GM18507 (cell line): ENCODE data around the gene ARPC1B.
"Not testable (repeated sequence)": the region's sequence is repeated elsewhere in the genome, so short reads cannot be mapped to it uniquely, and the experiment has no call there.

ENCODE experiments used
- DNase-seq: peaks from one replicate; pipeline ENCODE4 v3.0.0; 2011; ENCODE audit warnings: low read depth; ENCODE audit not compliant: insufficient read length; ENCODE audit errors: extremely low spot score
- FAIRE-seq: peaks from 2 replicates; lab custom pipeline; 2011; peaks lifted over from hg19 to GRCh38; lab: Jason Lieb, UNC

The ARPC1B gene

DNA sequence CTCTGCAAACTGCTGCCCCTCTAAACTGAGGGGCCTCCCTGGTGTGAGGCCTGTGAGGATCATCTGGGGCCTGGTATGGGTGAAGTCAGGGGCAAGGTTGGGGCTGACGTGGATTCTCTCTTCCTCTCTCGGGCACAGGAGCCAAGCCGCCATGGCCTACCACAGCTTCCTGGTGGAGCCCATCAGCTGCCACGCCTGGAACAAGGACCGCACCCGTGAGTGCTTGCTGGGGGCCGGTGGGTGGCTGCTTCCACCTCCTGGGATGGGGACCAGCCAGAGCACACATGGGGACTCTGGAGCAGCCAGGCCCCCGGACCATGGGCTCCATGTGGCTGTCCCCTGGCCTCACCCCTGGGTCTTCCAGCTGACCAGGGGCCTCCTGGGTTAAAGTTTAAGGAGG, 11.0 kb downstream of the ARPC1B start:
- DNase-seq (no peak), FAIRE-seq (no peak)

DNA sequence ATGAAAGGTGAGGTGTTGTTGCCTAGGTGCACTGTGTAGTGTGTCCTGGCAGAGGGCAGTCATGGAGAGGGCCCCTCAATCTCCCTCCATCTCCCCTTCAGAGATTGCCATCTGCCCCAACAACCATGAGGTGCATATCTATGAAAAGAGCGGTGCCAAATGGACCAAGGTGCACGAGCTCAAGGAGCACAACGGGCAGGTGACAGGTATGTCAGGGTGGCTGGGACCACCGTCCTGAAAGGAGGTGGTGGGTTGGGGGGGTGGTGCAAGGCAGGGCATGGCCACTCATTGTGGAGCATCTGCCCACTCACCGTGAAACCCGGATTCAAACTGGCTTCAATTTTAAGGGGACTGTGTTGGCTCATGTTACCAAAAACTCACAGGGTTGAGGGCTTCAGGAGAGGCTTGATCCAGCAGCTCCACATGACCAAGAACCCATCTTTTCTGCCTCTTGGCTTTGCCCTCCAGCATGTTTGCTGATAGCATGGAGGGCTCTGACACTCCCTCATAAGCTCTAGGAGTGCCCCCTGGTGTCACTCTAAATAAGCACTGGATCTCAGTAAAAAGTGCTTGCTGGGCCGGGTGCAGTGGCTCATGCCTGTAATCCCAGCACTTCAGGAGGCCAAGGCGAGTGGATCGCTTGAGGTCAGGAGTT, 12.2 kb downstream of the ARPC1B start:
- FAIRE-seq (peak; percentile 55), DNase-seq (no peak)

DNA sequence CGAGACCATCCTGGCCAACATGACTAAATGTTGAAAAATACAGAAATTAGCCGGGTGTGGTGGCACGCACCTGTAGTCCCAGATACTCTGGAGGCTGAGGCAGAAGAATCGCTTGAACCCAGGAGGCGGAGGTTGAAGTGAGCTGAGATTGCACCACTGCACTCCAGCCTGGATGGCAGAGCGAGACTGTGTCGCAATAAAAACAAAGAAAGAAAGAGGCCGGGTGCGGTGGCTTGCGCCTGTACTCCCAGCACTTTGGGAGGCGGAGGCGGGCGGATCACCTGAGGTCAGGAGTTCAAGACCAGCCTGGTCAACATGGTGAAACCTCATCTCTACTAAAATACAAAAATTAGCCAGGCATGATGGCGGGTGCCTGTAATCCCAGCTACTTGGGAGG, 12.7 kb downstream of the ARPC1B start:
- FAIRE-seq, result not testable (repeated sequence)

DNA sequence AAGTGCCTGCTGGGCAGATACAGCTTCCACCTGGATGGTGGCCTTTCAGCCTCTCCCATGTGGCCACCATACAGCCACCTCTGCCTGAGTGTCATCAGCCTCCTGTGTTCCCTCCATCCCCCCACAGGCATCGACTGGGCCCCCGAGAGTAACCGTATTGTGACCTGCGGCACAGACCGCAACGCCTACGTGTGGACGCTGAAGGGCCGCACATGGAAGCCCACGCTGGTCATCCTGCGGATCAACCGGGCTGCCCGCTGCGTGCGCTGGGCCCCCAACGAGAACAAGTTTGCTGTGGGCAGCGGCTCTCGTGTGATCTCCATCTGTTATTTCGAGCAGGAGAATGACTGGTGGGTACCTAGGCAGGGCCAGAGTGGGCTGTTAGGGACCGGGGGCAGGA, 13.4 kb downstream of the ARPC1B start:
- no peak for DNase-seq
- FAIRE-seq, result no peak

More for the DNA sequence above, 12.7 kb downstream of the ARPC1B start:
- not testable (repeated sequence) for DNase-seq

DNA sequence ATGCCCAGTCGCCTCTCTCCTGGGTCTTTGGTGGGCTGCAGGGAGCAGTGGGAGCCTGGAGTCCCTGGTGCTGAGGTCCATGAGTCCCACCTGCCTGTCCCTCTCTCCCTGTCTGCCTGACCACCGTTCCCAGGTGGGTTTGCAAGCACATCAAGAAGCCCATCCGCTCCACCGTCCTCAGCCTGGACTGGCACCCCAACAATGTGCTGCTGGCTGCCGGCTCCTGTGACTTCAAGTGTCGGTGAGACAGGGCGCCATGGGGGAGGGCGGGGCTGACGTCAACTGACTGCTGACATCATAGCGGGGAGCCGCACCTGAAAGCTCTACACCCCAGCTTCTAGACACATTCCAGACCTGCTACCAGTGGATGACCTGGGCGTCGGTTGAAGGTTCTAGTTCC, 15.2 kb downstream of the ARPC1B start:
- no peak for DNase-seq
- no peak for FAIRE-seq

DNA sequence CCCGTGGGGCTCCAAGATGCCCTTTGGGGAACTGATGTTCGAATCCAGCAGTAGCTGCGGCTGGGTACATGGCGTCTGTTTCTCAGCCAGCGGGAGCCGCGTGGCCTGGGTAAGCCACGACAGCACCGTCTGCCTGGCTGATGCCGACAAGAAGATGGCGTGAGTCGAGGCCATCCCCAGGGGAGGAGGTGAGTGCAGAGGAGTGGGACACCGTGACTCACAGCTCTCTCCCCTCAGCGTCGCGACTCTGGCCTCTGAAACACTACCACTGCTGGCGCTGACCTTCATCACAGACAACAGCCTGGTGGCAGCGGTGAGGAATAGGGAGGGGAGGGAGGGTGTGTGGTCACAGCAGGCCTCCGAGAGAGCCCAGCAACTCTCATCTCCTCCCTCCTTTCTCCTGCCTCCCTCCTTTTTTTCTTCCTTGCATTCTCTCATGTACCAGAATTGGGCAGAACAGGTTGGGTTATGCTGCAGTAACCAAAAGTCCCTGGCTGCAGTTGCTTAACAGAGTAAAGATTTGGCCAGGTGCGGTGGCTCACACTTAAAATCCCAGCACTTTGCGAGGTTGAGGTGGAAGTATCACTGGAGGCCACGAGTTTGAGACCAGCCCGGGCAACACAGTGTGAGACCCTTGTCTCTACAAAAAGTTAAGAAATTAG, 16.5 kb downstream of the ARPC1B start:
- FAIRE-seq (no peak), DNase-seq (no peak)

DNA sequence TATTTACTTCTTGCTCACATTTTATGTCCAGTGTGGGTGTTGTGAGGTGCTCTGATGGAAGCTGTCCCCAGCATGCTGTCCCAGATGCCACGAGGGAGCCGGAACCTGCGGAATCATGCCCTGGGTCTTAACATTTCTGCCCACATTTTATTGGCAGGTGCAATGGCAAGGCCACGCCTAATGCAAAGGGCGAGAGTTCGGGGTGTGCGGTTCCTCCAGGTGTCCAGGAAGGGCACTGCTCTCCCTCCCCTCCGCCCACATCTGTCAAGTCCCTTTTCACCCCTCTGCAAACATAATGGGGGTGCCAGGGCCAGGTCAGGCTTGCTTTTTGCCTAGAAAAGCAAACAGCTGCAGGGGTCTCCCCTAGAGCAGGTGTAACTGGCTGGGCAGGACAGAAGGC, 17.5 kb downstream of the ARPC1B start:
- FAIRE-seq, result no peak
- no peak for DNase-seq

DNA sequence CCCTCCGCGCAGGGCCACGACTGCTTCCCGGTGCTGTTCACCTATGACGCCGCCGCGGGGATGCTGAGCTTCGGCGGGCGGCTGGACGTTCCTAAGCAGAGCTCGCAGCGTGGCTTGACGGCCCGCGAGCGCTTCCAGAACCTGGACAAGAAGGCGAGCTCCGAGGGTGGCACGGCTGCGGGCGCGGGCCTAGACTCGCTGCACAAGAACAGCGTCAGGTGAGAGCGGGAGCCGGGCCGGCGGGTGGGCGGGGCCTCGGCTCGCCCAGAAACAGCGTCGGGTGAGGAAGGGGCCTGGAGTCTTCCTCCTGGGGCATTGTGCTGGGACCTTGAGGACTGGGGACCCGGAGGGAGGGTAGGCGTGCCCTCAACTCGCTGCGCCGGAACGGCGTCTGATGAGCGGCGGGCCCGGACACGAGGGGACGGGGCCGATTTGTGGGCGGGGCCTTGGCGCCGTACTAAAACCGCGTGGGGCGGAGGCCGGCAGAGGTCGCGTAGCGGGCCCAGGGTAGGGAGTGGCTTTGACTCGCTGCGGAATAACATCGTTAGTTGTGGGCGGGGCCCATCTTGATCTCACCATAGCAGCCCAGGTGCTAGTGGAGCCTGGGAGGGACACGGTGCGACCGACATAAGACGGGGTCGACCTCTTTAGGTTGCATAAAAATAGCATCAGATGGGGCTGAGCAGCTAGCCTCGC, 18.3 kb downstream of the ARPC1B start:
- DNase-seq (no peak), FAIRE-seq (peak; percentile 60)

DNA sequence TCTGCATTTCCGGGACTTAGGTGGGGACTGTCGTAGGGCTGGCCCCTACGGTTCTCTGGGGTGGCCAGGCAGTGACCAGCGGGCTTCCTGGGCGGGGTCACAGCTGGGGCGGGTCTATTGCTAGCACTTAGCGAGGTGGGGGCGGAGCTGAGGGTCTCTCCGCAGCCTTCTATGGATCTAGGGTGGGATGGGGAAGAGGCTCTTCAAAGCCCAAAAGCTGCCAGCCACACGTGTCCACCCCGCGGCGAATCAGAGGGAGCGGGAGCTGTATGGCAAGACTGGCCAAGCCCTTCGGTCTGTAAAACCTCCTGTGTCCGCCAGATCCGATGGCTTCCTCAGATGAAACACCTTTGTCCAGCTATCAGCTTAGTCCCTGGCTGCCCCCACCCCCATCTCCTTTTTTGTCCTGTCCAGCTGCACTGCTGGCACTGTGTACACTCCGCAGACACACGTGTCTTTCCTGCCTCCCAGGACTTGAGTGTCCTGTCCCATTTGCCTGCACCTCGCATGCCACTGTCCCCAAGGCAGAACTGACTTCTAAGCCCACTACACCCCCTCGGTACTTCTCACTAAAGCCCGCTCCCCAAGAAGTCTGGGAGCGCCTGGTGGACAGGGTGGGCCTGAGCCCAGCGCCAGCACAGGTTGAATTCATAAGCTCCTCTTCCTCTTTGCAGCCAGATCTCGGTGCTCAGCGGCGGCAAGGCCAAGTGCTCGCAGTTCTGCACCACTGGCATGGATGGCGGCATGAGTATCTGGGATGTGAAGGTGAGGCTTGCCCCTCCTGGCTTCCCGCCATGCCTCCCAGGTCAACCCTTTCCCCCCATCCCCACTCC, 19.0 kb downstream of the ARPC1B start:
- DNase-seq, result no peak
- no peak for FAIRE-seq

DNA sequence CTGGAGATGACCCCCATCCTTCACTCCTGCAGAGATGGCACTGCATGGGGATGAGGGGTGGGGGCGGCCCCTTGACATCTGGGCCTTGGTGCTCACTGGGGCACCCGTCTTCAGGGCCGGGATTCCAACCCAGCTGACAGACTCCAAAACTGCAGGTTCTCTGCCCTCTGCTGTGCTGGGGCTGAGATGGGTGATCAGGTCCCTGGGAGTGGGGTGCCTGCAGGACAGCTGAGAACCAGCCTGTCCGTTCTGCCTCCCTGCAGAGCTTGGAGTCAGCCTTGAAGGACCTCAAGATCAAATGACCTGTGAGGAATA, 19.6 kb downstream of the ARPC1B start:
- DNase-seq (no peak), FAIRE-seq (no peak)

DNA sequence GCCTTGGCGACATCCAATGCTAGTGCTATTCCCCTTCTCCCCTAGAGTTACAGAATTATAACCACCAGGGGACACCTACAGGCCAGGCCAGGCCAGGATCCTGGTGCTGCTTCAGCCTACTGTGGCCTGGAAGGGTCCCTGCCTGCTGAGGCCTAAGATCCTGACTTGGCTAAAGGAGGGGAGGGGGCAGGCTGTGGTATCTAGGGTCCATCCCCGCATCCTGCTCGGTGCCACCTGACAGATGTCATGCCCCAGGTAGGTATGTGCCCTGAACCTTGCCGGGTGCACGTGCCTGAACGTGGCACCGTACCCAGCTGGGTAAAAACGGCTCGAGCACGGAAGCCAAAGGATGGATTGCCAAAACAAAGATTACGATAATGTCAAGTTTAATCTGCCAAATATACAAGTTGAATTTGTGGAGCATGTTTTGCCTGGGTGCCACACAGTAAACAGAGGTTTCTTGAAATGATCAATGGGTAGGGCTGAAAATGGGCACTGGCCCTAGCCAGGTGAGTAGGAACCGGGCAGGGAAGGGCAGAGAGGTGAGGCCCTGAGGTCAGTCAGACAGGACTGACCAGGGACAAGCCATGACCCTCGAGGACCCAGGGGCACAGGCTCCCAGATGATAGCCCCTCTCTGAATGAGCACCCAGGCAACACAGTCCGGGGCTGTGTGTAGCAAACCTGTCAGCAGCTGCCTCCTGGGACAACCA, 21.2 kb downstream of the ARPC1B start:
- DNase-seq, result no peak
- peak; percentile 38 for FAIRE-seq

DNA sequence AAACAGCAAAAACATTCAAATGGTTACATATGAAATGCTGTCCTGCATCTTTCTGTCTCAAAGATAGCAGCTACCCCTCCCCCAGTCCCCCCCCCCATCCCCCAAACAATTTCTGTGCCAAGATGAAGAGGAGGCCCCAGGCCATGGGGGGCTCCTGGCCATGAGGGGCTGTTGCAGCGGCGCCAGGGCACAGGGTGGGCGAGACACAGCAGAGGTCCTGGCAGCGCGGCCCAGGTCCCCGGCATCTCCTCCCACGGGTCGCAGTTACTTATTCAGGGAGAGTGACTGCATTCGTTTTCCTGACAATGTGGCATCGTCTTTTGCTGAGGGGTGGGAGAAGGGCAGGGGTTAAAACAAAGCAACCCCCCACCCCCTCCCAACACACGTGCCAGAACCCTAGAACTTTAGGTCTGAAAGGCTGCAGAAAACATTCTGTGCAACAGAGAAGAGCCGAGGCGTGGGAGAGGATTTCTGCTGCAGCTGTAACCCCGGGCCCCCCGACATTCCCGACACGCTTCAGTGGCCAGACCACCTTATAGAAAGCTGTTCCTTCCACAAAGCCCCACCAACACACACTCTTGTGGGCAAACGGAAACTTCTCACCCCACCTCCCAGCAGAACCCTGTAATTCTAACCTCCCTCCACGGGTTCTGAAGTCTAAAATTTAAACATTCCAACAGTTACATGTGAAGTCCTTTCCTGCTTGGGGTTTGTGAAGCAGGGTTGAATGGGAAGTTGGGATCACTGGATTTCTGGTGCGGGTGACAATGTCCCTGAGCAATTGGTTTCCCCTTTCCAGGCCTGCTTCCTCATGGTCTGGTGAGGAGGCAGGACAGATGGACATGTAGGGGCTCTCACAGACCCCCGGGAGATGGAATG, 22.1 kb downstream of the ARPC1B start:
- DNase-seq (no peak), FAIRE-seq (no peak)

DNA sequence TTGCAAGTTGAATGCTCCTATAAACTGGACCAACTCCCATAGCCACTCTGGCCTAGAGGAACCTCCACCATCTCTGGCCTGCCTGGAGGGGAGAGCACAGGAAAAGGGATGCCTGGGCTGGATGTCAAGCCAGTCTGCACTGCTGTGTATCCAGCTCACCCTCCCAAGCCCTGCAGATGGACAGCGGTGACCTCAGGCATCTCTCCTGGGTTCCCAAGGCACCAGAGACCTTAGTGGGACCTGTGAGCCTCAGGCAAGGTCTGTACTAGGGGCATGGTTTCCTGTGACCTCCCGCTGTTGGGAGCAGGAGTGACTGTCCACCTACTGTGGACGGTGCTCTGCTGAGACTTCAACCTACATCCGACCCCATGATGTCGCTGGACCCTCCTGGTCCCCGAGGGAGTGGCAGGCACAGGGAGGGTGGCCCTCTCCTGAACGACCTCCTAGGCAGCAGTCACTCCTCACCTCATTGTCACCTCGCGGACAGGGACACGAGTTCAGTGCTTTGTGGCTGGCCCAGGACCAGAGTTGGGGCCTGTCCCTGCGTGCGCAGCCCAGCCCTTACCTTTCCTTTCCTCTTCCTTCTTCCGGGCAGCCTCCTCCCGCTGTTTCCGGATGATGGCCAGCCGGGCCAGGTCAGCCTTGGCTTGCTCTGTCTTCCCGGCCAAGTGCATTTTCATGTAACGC, 22.9 kb downstream of the ARPC1B start:
- DNase-seq (no peak), FAIRE-seq (no peak)

DNA sequence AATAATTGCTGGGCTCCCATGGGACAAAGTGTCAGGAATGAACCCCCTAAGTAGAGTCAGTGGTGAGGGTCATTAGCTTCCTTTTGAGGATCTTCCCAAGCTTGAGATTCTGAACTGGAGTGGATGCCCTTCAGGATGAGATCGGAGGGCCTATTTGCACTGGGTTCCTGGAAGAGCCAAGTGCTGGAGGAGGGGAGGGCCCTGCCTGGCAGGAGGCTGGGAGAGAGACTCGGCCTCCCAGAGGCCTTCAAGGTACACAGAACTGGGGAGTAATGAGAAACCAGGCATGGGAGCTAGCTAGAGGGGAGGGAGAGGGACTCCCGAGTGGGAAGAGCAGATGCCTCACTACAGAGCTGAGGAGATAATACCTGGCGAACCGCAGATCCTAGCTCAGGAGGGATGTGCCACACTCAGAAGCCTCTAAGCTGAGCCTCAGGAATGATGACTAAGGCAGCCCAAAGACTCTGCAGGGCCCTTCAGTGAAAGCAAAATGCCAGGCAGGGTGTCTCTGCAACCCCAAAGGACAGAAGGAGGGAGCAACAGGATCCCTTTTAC, 24.4 kb downstream of the ARPC1B start:
- FAIRE-seq, result no peak
- no peak for DNase-seq

DNA sequence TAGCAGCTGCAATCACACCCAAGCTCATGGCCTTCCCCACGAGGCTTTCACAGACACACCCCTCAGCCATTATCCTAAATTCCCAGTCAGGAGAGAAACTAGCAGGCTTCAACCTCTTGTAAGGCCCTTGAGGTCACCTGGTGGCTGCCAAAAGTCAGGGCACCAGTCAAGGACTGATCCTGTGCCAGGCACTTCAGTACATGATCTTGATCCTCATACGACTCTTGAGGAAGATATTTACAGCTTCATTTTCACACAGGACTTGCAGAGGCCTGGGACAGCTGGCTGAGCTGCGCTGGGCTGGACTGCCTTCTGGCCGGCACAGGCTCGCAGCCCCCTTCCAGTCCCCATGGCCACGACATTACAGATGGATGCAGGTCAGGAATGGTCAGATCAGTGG, 25.1 kb downstream of the ARPC1B start:
- no peak for FAIRE-seq

DNA sequence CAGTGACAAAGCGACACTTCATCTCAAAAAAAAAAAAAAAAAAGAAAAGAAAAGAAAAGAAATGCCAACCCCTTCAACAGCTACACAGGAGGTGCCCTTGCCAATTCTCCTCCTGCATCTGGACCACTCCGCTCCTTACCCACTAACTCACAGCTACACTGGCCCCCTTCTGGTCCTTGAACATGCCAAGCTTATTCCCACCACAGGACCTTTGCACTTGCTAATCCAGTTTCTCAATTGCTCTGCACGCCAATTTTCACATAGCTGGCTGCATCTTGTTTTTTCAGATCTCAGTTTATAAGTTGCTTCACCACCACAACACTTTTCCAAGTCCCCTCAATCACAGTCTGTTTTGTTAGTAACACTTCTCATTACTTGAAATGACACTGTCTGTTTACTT, 28.3 kb downstream of the ARPC1B start:
- DNase-seq (no peak), FAIRE-seq (no peak)

More for the DNA sequence above, 25.1 kb downstream of the ARPC1B start:
- no peak for DNase-seq

DNA sequence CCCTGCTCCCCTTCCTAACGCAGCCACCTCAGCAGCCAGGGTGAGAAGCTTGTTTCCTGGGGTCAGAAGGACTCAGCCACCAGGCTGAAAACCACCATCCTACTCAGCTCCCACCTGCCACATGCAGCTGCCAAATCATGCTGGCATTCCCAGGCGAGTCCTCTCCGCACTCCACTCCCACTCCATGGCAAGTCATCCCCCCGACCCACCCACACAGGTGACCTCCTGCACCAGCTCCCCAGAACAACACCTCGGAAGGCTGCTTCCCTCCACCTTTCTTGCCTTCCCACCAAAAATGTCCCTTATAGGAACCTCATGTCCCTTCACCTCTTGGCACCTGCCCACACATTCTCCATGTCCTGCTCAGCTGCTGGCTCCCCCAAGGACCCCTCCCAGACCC, 29.2 kb downstream of the ARPC1B start:
- FAIRE-seq, result no peak
- DNase-seq, result no peak
